Panc1 (cell line): ENCODE data around the gene CYP4V2. TPM values are rescaled to one million over a fixed set of nuclear protein-coding genes. Genes with fewer than 3 reads are reported as not detected.

Experiments used
- ATAC-seq: fragments of 200-7000 bp; cut with Tn5 transposase; 2 replicates; pipeline ENCODE4 v1.9.1; 2020; ENCODE audit warnings: mild to moderate bottlenecking, moderate library complexity
- BruUV-seq: library from RNA; stranded (reverse); fragments of 400-500 nt; replicated peaks from 2 replicates; lab custom pipeline; 2021; lab: Mats Ljungman, UMichigan
- CTCF ChIA-PET: fragments of 300-600 bp; sonication (Branson Sonifier 250); formaldehyde crosslinking; loops from one replicate; lab custom pipeline; 2022; ENCODE audit warnings: antibody characterized with exemption; lab: Charles Lee
- POLR2A ChIA-PET: fragments of 300-600 bp; sonication (Branson Sonifier 250); formaldehyde crosslinking; loops from one replicate; lab custom pipeline; 2022; ENCODE audit warnings: antibody characterized with exemption; lab: Charles Lee
- DNase-seq: peaks from one replicate; pipeline ENCODE4 v3.0.0-alpha.2; 2010; ENCODE audit warnings: low read depth, low spot score
- H3K27ac ChIP-seq: 2 replicates; pipeline ENCODE4 v1.5.1; 2011; ENCODE audit warnings: mild to moderate bottlenecking, low read length, inconsistent platforms
- H3K27me3 ChIP-seq: fragments of 200-500 bp; sonication (Bioruptor generic); 2 replicates; pipeline ENCODE4 v1.6.0; 2014; ENCODE audit warnings: low read length, inconsistent platforms; ENCODE audit not compliant: control insufficient read depth, insufficient read depth
- H3K36me3 ChIP-seq: fragments of 200-500 bp; sonication (Bioruptor generic); 2 replicates; pipeline ENCODE4 v1.5.1; 2014; ENCODE audit warnings: inconsistent platforms, mild to moderate bottlenecking, low read length, moderate library complexity; ENCODE audit not compliant: control insufficient read depth, insufficient read depth
- H3K4me1 ChIP-seq: 2 replicates; pipeline ENCODE4 v1.5.1; 2011; ENCODE audit warnings: inconsistent platforms, mild to moderate bottlenecking, low read length, moderate library complexity; ENCODE audit not compliant: control insufficient read depth, insufficient read depth
- H3K4me3 ChIP-seq, 2 experiments: 2 replicates each; pipeline ENCODE4 v1.5.1; 2011 to 2012; ENCODE audit warnings: low read depth in 2 of 2, low read length in 2 of 2, mild to moderate bottlenecking in 2 of 2, inconsistent platforms in 1 of 2, moderate library complexity in 1 of 2
- H3K9me3 ChIP-seq: fragments of 200-500 bp; sonication (Bioruptor generic); 2 replicates; pipeline ENCODE4 v1.5.1; 2014; ENCODE audit warnings: low read depth, mild to moderate bottlenecking, inconsistent platforms, low read length, moderate library complexity; ENCODE audit not compliant: control insufficient read depth, insufficient read depth
- CTCF ChIP-seq: fragments of 450-650 bp; IDR thresholded peaks from 2 replicates; pipeline ENCODE4 v1.5.1; 2017; ENCODE audit warnings: mild to moderate bottlenecking
- POLR2AphosphoS5 ChIP-seq: IDR thresholded peaks from 2 replicates; pipeline ENCODE4 v1.6.1; 2012; ENCODE audit warnings: mild to moderate bottlenecking, low read depth, low read length, moderate library complexity
- REST ChIP-seq, 2 experiments: IDR thresholded peaks; 2 replicates each; pipeline ENCODE4 v1.6.1; 2011 to 2012; ENCODE audit warnings: low read depth in 2 of 2, control low read depth in 1 of 2, low read length in 1 of 2, mild to moderate bottlenecking in 1 of 2, moderate library complexity in 1 of 2; ENCODE audit not compliant: insufficient read depth in 1 of 2
- SIN3A ChIP-seq: IDR thresholded peaks from 2 replicates; pipeline ENCODE4 v1.6.1; 2012; ENCODE audit warnings: low read depth, mild to moderate bottlenecking, low read length, moderate library complexity, borderline replicate concordance; ENCODE audit not compliant: insufficient read depth
- TCF7L2 ChIP-seq: IDR thresholded peaks from 2 replicates; pipeline ENCODE4 v1.6.1; 2011; ENCODE audit warnings: mild to moderate bottlenecking, low read depth, low read length, inconsistent platforms
- in situ Hi-C: cut with HindIII; loops from 2 replicates; pipeline ENCODE4 v1.10.0; 2016; ENCODE audit warnings: low sequenced_read_pairs, low pct_unique_long_range_greater_than_20kb
- intact Hi-C: fragments of 100-400 bp; cut with micrococcal nuclease; formaldehyde crosslinking; loops from one replicate; pipeline ENCODE4 v1.10.0; 2022; ENCODE audit not compliant: unreplicated experiment
- total RNA-seq: library from RNA; stranded (reverse); gene quantifications from one replicate; pipeline ENCODE4 v1.2.1, GENCODE V29; 2021; ENCODE audit not compliant: unreplicated experiment

Gene CYP4V2
- total RNA-seq, 1 experiment from 2014 or later: 1.1 TPM

GRCh38 chr4:186228514-186228894 lies 37.1 kb downstream of the CYP4V2 start:
- no peaks in the 10 kb centered on the region for H3K9me3 ChIP-seq
- ChIA-PET CTCF (no interaction called here), POLR2A (no interaction called here)
- DNase-seq: no peak
- BruUV-seq: no TSS peak
- H3K27me3 ChIP-seq: no peaks in the 10 kb centered on the region
- H3K27ac ChIP-seq: no peak overlapping the region
- in situ Hi-C loops (no loop called here), intact Hi-C loops (no loop called here)
- no peak for ATAC-seq
- TF ChIP-seq SIN3A (no peak), REST (IDR thresholded peaks at IDR 0.05; ENCODE audit: insufficient read depth in 1 of 2, low read depth in 2 of 2, low read length in 1 of 2) (no peak), TCF7L2 (no peak), POLR2AphosphoS5 (no peak), CTCF (no peak)
- H3K4me1 ChIP-seq: no peaks in the 10 kb centered on the region
- no peak overlapping the region for H3K4me3 ChIP-seq
- H3K36me3 ChIP-seq: no peaks in the 10 kb centered on the region

- no peaks in the 10 kb centered on the region for H3K27me3 ChIP-seq
- intact Hi-C loops (no loop called here), in situ Hi-C loops (no loop called here)
- H3K9me3 ChIP-seq: no peaks in the 10 kb centered on the region
- no peak for DNase-seq
- ChIA-PET POLR2A (no interaction called here), CTCF (no interaction called here)
- no TSS peak for BruUV-seq
- TF ChIP-seq SIN3A (no peak), CTCF (no peak), POLR2AphosphoS5 (no peak), TCF7L2 (no peak)
- no peaks in the 10 kb centered on the region for H3K36me3 ChIP-seq
- no peaks in the 10 kb centered on the region for H3K4me1 ChIP-seq
- H3K4me3 ChIP-seq: no peak overlapping the region
- no peak overlapping the region for H3K27ac ChIP-seq
- no peak for ATAC-seq
These were observed 43.0 kb downstream of the CYP4V2 start for GRCh38 chr4:186234367-186234766.

- ATAC-seq (no peak), DNase-seq (no peak)
- POLR2A ChIA-PET: no interaction called here
- CTCF ChIA-PET: no interaction called here
- intact Hi-C loops: no loop called here
- in situ Hi-C loops: no loop called here
- Histone ChIP-seq H3K4me3 (no peak overlapping the region), H3K36me3 (no peaks in the 10 kb centered on the region), H3K27me3 (no peaks in the 10 kb centered on the region), H3K4me1 (no peaks in the 10 kb centered on the region), H3K9me3 (no peaks in the 10 kb centered on the region), H3K27ac (no peak overlapping the region)
- TF ChIP-seq REST (IDR thresholded peaks at IDR 0.05; ENCODE audit: insufficient read depth in 1 of 2, low read depth in 2 of 2, low read length in 1 of 2) (no peak), CTCF (no peak), SIN3A (no peak), TCF7L2 (no peak), POLR2AphosphoS5 (no peak)
- no TSS peak for BruUV-seq
These were observed 44.8 kb downstream of the CYP4V2 start for GRCh38 chr4:186236126-186236525.
